ENCODE data around the gene IFT27. TPM values are rescaled to one million over a fixed set of nuclear protein-coding genes. Genes with fewer than 3 reads are reported as not detected.

The IFT27 gene
- total RNA-seq, 1 experiment from 2014 or later, result 9.4 TPM

DNA sequence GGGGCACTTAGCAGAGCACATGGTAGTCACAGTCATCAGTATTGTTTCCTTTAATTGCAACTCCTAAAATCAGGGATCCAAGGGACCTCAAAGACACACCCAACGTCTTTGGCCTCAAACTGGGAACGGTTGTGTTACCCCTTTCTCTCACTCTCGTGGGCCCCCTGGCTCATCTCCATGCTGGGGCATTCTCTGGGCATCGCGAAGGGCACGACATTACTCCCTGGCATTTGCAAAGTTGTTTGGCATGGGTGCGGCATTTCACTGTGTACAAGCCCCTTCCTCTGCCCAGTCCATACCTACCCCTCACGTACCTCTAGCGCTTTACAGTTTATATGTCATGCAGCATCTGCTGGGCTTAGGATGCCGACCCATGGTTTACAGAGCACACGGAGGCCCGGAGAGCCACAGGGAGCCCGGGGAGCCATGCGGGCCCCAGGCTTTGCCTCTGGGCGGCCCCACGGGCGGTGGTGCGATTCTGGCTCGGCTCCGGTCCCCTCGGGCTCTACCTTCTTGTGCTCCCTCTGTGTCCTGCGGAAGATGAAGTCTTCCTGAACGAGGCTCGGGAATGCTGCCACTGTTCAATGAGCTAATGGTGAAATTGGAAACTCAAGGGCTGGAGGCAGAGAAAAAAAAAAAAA lies 50.4 kb downstream of the IFT27 start:
- no peak for DNase-seq (ENCODE audit: low read depth)

DNA sequence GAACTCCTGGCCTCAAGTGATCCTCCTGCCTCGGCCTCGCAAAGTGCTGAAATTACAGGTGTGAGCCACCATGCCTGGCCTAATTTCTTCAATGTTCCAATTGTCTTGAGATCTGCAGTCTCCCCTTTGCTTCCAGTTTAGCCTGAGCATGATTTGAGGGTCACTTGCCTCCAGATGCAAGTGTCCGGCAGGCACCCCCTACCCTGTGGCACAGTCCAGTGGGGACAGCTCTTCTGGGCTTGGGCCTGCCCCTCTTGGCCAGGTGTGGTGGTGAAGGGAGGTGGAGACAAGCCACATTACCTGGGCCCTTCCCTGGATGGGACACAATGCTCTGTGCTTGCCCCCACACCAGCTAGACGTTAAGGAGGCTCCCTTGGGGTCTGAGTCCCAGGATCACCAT lies 51.1 kb downstream of the IFT27 start:
- DNase-seq (ENCODE audit: low read depth), result no peak

DNA sequence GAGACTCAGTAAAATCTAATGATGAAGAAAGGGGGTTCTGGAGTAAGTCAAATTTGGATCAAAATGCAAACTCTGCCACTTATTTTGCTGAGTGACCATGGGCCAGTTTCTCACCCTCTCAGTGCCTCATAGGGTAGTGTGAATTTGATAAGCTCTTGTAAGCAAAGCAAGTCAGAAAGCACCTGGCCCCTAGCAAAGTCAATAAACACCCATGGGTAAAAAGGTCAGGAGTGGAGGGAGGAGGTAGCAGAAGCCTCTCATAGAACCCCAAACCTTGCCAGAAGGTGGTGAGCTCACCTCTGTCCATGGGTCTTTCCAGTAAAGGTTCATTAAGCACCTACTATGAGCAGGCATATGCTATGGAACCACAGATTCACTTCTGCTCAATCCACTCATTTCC lies 53.9 kb downstream of the IFT27 start:
- DNase-seq (ENCODE audit: low read depth), result no peak

DNA sequence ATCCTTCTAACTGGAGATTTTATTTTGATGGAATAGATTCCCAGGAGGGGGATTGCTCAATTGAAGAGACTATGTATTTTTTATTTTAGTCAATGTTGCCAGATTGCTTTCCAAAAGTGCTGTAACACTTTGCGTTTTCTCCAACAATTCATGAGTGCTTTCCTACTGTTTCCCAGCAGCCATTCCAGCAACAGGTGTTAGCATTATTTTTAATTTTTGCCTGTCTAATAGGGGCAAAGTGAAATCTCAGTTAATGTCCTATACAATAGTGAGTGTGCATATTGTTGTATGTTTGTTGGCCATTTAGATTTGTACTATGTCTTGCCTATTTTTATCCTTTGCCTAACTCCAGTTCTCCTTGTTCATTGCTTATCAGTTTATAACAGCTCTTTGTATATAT lies 60.3 kb downstream of the IFT27 start:
- no peak for DNase-seq (ENCODE audit: low read depth)

DNA sequence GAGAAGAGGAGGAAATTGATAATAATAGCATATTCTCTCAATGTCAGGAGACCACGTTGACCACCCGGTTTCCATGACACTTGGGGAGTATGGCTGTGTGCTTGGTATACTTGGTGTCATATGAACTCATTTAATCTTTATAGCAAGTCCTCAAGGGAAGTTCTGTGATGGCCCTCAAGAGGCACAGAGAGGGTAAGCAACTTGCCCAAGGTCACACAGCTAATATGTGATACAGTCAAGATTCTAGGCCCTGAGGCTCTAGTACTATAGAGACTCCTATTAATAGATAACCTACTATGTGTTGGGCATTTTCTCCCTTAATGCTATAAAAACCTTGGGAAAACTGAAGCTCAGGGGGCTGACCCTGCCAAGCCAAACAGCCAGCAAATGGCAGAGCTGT lies 61.8 kb downstream of the IFT27 start:
- DNase-seq (ENCODE audit: low read depth), result no peak

DNA sequence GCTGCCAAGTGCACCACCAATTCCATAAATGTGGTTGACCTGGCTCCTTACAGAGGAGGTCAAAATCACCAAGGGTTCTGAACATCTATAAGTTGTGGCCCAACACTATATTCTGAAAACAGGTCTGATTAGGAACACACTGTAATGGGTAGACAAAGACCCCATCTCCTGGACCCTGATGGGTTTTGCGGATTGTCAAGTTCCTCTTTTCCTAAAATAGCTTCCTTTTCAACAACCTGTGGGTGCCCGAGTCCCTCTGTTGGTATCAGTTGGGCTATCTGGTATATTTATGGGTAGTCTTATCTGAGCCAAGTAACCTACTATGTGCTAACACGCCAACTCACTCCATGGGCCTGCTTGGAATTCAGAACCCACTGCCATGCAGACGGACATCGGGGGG lies 62.5 kb downstream of the IFT27 start:
- DNase-seq (ENCODE audit: low read depth), result no peak

Other genes with a start within 250 kb of the IFT27 start
- 455 and 528 TPM in 2 replicates for gene EIF3D, start 247.0 kb downstream of the IFT27 start, total RNA-seq (2014; rRNA removed)
- gene CACNG2, start 72.4 kb downstream of the IFT27 start, total RNA-seq (2014; rRNA removed), result not detected in 2 replicates
- gene PVALB, start 40.9 kb upstream of the IFT27 start, total RNA-seq (2014; rRNA removed), result not detected in 2 replicates
- gene NCF4, start 84.9 kb upstream of the IFT27 start, total RNA-seq (2014; rRNA removed), result not detected in 2 replicates
- gene CSF2RB, start 137.5 kb upstream of the IFT27 start, total RNA-seq (2014; rRNA removed), result not detected in 2 replicates
- 17.6 and 18.4 TPM in 2 replicates for gene TST, start 243.3 kb upstream of the IFT27 start, total RNA-seq (2014; rRNA removed)
- gene MPST, start 243.6 kb upstream of the IFT27 start, total RNA-seq (2014; rRNA removed), result 46.4 and 61.3 TPM in 2 replicates